ENCODE results near the gene SLC7A6.

GRCh38 chr16:68297908-68298307, 33.6 kb downstream of the SLC7A6 start:
- TF ChIP-seq CTCF (IDR thresholded peaks at IDR 0.05; ENCODE audit: low read length) (no peak), EZH2 (IDR thresholded peaks at IDR 0.05; ENCODE audit: borderline replicate concordance, low read length) (no peak)

All from OCI-LY1 (cell line).